Suppressor macrophage treated with lipopolysaccharide for 4 hours (primary cell): ENCODE measurements around the gene RNU7-1.

ENCODE experiments used
- DNase-seq: peaks from one replicate; pipeline ENCODE4 v3.0.0-alpha.2; 2020

Gene RNU7-1

DNA sequence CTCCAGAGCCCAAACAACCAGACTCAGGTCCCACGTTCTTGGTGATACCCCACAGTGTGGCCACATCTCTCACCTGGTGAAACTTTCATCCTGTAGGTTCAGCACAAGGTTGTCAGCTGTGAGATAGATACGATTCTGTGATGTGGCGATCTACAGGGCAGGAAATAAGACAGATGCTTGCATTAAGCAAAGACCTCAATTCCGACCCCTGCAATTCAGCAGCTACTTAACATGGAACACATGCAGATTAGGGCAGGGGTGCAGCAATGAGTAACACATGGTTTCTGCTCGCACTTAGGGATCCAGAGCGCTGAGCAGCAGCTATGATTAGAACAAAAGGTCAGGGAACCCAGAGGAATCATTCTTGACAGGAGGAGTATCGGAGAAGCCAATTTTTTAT lies 22.7 kb downstream of the RNU7-1 start:
- no peak for DNase-seq

DNA sequence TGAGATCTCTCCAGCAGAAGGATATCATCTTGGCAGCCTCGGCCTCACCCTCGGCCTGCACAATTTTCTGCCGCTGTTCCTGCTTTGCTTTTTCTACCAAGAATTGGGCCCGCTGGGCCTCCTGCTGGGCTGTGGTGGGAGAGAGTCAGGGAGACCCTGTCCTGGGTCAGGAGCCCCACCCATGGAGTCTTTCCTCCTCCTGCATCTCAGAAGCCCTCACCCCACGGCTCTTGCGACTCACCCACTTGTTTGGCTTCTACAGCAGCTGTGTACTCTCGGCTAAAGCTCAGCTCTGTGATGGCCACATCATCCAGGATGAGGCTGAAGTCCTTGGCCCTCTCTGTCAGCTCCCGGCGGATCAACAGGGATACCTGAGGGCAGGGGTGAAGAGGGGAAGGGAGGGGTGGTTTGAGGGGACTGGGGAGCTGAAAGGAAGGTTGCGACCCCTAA lies 24.1 kb downstream of the RNU7-1 start:
- DNase-seq, result no peak

DNA sequence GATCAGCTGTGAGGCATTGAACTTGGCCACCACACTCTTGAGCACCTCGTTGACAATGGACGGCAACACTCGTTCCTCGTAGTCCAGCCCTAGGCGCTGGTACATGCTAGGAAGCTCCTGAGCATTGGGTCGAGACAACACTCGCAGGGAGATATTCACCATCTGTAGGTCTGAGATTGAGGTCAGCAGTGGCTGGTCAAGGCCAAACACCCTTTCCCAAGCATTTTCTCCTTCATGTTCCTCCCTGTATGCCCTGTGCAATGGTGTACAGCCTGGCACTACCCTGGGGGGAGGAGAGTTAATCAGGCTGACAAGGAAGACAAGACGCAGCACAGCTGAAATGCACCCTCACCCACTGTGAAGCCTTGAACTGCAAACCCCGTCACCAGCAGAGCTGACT lies 24.8 kb downstream of the RNU7-1 start:
- DNase-seq, result no peak

DNA sequence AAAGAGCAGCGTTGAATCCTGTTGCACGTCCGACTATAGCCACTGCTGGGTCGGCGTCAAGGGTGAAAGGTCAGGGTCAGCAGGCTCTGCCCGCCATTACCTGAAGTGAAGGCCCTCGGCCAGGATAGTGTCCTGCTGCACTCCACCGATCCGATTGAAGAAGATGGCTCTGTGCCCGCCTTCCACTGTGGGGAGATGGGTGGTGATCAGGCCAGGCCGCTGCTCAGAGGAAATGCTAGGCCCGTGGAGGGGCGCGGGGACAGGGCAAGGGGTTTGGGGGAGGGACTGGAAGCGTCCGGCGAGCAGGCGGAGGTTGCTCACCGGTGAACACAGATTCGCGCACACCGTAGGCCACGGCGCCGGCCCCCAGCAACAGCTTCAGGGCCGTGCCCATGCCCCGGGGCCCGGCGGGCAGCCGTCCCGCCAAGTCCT lies 26.5 kb downstream of the RNU7-1 start:
- no peak for DNase-seq

DNA sequence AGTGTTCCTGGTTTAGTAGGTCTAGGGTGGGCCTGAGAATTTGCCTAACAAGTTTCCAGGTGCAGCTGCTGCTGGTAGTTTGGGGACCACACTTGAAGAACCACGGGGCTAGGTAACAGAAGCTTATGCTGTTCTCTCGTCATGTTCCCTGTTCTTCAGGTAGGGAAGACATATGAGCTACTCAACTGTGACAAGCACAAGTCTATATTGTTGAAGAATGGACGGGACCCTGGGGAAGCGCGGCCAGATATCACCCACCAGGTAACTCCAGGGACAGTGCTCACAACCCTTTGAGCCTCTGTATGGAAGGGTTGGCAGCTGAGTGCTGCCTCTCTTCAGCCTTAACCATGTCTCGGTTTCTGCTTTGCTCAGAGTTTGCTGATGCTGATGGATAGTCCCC lies 30.6 kb downstream of the RNU7-1 start:
- DNase-seq, result no peak

DNA sequence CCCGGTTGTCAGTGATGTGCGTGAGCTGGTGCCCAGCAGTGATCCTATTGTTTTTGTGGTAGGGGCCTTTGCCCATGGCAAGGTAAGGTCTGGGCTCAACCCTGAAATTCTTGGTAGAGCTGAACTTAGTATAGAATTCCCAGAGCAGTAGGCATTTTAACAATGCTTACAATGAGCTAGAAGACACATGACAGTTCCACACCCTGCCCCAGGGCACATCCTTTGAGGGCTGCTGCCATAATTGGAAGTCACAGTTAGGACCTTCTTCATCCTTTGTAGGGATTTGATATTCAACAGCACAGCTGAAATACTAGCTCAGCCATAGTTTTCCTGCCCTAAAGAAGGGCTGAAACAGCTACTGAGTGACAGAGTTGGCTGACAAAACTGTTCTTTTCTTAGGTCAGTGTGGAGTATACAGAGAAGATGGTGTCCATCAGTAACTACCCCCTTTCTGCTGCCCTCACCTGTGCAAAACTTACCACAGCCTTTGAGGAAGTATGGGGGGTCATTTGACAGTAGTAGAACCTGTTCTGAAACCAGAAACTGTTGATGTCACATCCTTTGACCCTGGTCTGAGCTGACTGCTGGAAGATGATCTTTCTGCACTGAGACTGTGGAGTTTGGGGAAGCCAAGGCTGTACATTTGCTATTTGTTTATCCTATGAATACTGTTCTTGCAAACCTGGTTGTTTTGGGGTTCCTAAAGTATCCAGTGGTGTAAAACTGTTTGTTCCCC lies 31.8 kb downstream of the RNU7-1 start:
- DNase-seq, result no peak

DNA sequence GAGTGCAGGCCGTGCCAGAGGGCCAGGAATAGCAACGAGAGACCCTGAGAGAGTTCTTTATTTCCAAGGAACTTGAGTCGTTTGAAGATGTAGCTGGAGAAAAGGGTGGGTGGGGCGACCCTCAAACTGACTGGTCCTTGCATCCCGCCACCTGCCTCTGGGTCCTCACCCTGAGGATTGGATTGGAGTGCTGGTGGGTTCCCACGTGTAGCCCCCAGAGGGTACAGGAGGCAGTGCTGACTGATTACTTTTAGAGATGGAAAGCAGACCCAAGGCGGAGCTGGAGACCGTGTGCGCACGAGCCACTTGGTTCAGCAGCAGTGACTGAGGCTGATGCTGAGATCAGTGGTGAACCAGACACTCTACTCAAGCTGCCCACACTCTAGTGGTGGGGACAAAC lies 34.0 kb downstream of the RNU7-1 start:
- no peak for DNase-seq

DNA sequence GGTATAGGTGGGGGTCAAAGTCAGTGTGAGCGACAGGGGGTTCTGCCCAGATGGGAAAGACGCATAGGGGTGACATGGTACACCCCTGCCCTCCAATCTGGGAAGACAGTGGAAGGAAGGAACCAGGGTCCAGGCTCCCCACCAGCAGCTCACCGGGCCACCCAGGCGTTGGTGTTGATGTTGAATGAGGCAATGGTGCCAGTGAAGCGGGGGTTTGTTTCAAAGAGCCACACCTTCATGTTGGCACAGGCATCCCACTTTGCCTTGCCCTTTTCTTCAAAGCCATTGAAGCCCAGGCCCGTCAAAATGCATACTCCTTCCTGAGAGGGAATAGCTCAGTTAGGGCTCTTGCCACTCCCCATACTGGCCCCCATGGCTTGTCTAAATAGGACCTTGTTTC lies 34.6 kb downstream of the RNU7-1 start:
- DNase-seq, result no peak

DNA sequence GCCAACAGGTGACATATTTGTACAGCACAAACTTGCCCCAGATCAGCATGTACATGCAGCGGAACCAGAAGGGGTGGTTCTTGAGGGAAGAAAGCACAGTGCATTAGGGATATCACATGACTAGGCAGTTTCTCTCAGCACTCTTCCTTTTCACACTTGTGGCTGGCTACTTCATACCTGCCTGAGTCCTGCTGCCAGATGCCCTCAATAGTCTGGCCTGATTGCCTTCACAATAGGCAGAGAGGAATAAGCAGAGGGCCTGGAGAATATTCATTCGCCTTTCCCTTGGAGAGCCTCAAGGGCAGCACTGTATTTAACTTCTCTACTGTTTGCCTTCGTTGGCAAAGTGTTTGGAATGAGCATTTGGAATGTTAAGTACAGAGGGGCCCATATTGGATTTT lies 35.0 kb downstream of the RNU7-1 start:
- no peak for DNase-seq

DNA sequence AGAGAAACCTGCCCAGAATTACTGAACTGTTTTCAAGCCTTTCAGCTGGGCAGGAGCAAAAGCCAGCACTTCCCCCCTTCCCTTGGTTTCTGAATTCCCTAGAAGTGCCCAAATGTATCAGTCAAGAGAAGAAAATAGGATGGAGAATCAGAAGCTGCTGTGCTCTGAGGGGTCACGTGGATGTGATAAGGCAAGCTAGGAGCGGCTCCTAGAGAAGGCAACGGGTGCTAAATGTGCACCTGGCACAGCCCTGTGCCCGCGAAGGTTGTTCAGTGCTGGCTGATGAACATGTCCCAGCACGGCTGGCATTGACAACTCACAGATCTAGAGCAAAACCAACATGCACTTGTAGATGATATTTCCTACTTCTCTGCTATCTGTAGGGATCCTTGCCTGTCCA lies 35.4 kb downstream of the RNU7-1 start:
- DNase-seq, result no peak

DNA sequence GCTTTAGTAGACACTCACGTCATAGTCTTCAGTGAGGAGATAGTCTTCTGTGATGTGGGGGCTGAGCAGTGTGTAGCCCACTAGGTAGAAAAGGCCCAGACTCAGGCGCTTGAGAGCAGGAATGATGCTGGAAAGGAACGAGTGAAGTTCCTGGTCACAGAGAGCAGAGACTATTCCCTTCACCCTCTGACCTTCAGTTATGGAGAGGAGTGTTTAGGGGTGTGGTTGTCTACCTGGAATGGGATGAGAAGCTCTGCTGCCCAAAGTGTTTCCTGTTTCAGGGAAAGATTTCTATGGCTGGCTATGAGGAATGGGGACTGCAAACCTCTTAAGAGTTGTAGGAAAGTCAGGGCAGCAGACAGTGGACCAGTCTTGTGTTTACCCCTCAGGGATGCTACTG lies 35.8 kb downstream of the RNU7-1 start:
- DNase-seq, result no peak

DNA sequence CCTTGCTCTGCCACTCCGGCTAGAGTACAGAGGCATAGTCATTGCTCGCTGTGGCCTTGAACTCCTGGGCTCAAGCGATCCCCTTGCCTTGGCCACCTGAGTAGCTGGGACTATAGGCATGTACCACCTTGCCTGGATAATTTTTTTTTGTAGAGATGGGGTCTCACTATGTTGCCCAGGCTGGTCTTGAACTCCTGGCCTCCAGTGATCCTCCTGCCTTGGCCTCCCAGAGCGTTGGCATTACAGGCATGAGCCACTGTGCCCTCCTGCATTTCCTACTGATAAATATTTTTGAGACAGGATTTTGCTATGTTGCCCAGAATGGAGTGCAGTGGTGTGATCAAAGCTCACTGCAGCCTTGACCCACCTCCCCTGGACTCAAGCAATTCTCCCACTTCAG lies 36.5 kb downstream of the RNU7-1 start:
- no peak for DNase-seq

DNA sequence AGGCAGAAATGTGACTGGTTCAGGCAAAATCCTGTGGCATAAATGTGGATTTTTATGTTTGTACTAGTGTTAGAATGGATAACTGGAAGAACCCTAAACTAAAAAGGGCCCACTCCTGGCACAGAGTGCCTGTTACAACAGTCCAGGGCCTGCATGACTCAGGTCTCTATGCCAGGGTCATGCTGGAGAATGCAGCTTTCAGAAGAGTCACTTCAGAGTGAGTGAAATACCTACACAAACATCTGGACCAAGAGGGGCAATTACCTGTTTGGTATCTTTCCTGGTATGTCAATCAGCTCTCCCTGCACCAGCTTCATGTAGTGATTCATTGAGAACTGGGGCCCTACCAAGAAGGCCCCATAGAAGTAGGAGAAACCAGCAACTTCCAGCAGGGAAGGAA lies 37.1 kb downstream of the RNU7-1 start:
- no peak for DNase-seq

DNA sequence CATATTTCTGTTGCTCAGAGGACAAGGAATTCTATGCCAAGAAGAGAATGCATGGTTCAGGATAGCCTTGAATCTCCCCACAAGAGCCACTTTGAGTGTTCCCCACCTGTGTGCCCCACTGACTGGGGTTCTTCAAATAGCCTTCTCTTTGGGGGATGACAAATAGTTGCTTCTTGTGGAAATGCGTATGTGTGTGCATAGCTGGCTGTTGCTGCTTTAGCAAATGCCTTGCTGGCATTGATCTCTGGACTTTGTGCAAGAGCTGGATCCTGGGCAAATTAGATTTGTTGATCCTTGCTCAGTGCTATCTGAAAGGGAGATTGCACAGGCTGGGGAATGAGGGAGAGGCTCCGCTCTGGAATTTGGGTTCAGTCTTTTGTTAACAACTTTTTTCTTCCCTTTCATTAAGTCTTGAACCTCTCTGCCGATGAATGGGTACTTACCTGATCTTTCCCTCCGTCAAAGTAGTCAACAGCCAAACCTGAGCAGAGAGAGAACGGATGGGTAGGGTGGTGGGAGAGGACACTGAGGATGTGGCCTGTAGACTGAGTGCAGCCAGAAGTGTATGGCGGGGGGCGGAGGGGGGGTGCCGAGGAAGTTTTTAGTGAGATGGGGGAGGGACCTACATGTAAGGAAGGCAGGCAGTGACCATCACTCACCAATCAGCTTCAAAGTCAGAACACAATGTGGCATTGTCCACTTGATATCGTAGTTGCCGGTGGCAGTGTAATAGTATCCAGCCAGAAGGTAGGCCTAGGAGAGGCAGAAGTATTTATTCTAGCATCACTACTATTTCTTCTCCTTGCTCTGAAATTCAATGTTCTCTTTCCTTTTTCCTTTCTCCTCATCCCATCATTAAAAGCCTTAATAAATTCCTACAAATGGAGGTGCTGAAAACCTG lies 37.8 kb downstream of the RNU7-1 start:
- DNase-seq, result no peak

DNA sequence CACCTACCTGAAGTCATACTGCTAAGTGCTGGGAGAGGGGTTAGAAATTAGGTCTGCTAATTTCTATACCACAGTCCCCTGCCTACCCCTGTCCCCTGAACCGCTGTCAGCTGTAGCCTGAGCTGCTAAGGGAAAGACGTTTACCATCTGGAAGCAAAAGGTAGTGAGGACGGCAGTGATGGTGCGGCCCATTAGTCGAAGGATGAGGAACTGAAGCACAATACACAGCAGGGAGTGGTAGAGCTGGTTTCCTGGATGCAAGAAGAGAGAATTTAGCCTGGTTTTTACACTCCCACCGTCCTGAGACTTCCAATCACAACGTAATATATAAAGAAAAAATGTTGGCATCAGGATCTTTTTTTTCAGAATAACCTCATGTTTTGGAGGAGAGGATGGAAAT lies 38.9 kb downstream of the RNU7-1 start:
- no peak for DNase-seq

DNA sequence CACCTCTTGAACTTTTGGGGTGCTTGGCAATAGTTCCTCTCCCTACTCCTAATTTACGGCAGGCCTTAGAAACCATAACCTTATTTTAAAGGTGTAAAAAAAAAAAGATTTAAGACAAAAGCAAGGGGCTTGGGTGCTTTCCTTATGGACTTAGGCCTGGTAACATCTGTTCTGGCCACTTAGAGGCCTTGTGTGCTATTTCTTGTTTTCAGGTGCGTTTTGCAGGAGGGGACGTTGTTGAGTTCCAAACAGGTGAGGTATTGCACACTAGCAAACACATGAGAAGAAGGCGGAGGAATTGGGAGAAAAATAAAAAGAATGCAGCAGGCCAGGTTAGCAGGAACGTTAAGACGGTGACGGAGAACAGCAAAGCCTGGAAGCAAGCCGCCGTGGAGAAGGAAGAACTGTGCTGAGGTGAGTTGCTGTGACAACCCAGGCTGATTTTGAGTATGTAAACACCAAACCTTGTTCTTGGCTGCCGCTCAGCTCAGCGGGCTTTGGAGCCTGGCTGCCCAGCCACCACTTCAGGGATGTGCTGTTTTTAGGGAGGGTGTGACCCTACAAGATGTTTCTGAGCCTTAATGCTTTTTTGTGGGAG lies 44.4 kb downstream of the RNU7-1 start:
- DNase-seq, result no peak
